ENCODE data around the gene C1orf115.

- no peak for TF ChIP-seq CTCF (IDR thresholded peaks at IDR 0.05; ENCODE audit: low read length)
- no peak for TF ChIP-seq EZH2phosphoT487 (IDR thresholded peaks at IDR 0.05; ENCODE audit: low read length)
- TF ChIP-seq EZH2 (optimal IDR thresholded peaks at IDR 0.05; ENCODE audit: low read depth, low read length), result no peak
Observed at GRCh38 chr1:220670365-220670764, 19.8 kb upstream of the C1orf115 start.
